Liver (tissue), 9 donors: ENCODE results near the gene FAM219A. TPM values are rescaled to one million over a fixed set of nuclear protein-coding genes. Genes with fewer than 3 reads are reported as not detected.

Experiments
- DNase-seq: peaks from one replicate; pipeline ENCODE4 v3.0.0-alpha.2; 2017; ENCODE audit warnings: low spot score
- H3K27ac ChIP-seq, 2 donors: one replicate each; pipeline ENCODE4 v1.7.0; 2013; ENCODE audit warnings: inconsistent platforms in 2 of 2, low read length in 2 of 2, control low read depth in 1 of 2, low read depth in 1 of 2, mild to moderate bottlenecking in 1 of 2
- H3K27me3 ChIP-seq, 4 donors: one replicate each; pipeline versions ENCODE4 v1.6.1 to v1.7.0; 2013; ENCODE audit warnings: low read length in 3 of 4, inconsistent platforms in 1 of 4, mild to moderate bottlenecking in 1 of 4, moderate library complexity in 1 of 4; ENCODE audit not compliant: control insufficient read depth in 4 of 4, insufficient read depth in 4 of 4
- H3K36me3 ChIP-seq, 4 donors: one replicate each; pipeline versions ENCODE4 v1.6.1 to v1.7.0; 2013; ENCODE audit warnings: low read length in 3 of 4, mild to moderate bottlenecking in 3 of 4, low read depth in 1 of 4, moderate library complexity in 1 of 4; ENCODE audit not compliant: control insufficient read depth in 4 of 4, insufficient read depth in 3 of 4
- H3K4me1 ChIP-seq, 4 donors: one replicate each; pipeline versions ENCODE4 v1.6.1 to v1.7.0; 2013; ENCODE audit warnings: low read length in 3 of 4, mild to moderate bottlenecking in 3 of 4, moderate library complexity in 1 of 4; ENCODE audit not compliant: control insufficient read depth in 4 of 4, insufficient read depth in 4 of 4
- H3K4me3 ChIP-seq, 3 donors: one replicate each; pipeline versions ENCODE4 v1.6.1 to v1.7.0; 2013; ENCODE audit warnings: low read length in 3 of 3, control low read depth in 1 of 3, low read depth in 1 of 3, mild to moderate bottlenecking in 1 of 3
- H3K9ac ChIP-seq, 2 donors: one replicate each; pipeline ENCODE4 v1.7.0; 2013; ENCODE audit warnings: low read length in 2 of 2, mild to moderate bottlenecking in 2 of 2, moderate library complexity in 2 of 2, control low read depth in 1 of 2, low read depth in 1 of 2
- H3K9me3 ChIP-seq, 4 donors: one replicate each; pipeline versions ENCODE4 v1.6.1 to v1.7.0; 2013; ENCODE audit warnings: low read length in 3 of 4; ENCODE audit not compliant: control insufficient read depth in 4 of 4
- EGR1 ChIP-seq, 2 donors: IDR thresholded peaks; 2 replicates each; pipeline ENCODE4 v1.6.1; 2016 to 2018; ENCODE audit warnings: antibody characterized with exemption in 2 of 2, low read depth in 2 of 2
- FOXA1 ChIP-seq: IDR thresholded peaks from 2 replicates; pipeline ENCODE4 v1.6.1; 2016; ENCODE audit warnings: antibody characterized with exemption
- FOXA2 ChIP-seq: IDR thresholded peaks from 2 replicates; pipeline ENCODE4 v1.6.1; 2016; ENCODE audit warnings: antibody characterized with exemption
- GABPA ChIP-seq, 2 donors: IDR thresholded peaks in 1 of 2; conservative IDR thresholded peaks in 1 of 2; 2 replicates each; pipeline ENCODE4 v1.6.1; 2016; ENCODE audit warnings: antibody characterized with exemption in 2 of 2, mild to moderate bottlenecking in 1 of 2, moderate library complexity in 1 of 2
- HNF4A ChIP-seq, 2 donors: conservative IDR thresholded peaks; 2 replicates each; pipeline ENCODE4 v1.6.1; 2016; ENCODE audit warnings: antibody characterized with exemption in 2 of 2, mild to moderate bottlenecking in 2 of 2
- HNF4G ChIP-seq: IDR thresholded peaks from 2 replicates; pipeline ENCODE4 v1.6.1; 2016; ENCODE audit warnings: antibody characterized with exemption
- JUND ChIP-seq, 2 donors: IDR thresholded peaks; 2 replicates each; pipeline ENCODE4 v1.6.1; 2016; ENCODE audit warnings: antibody characterized with exemption in 2 of 2
- MAX ChIP-seq: IDR thresholded peaks from 2 replicates; pipeline ENCODE4 v1.6.1; 2016; ENCODE audit warnings: antibody characterized with exemption
- NR2F2 ChIP-seq: IDR thresholded peaks from 2 replicates; pipeline ENCODE4 v1.6.1; 2016; ENCODE audit warnings: antibody characterized with exemption
- RAD21 ChIP-seq, 2 donors: IDR thresholded peaks; 2 replicates each; pipeline ENCODE4 v1.6.1; 2016; ENCODE audit warnings: antibody characterized with exemption in 2 of 2, mild to moderate bottlenecking in 2 of 2
- RXRA ChIP-seq, 2 donors: IDR thresholded peaks; 2 replicates each; pipeline ENCODE4 v1.6.1; 2017 to 2018; ENCODE audit warnings: antibody characterized with exemption in 2 of 2, mild to moderate bottlenecking in 1 of 2
- SP1 ChIP-seq: IDR thresholded peaks from 2 replicates; pipeline ENCODE4 v1.6.1; 2018; ENCODE audit warnings: antibody characterized with exemption, mild to moderate bottlenecking
- TAF1 ChIP-seq: conservative IDR thresholded peaks from 2 replicates; pipeline ENCODE4 v1.6.1; 2016; ENCODE audit warnings: antibody characterized with exemption, mild to moderate bottlenecking
- YY1 ChIP-seq: IDR thresholded peaks from 2 replicates; pipeline ENCODE4 v1.6.1; 2016; ENCODE audit warnings: antibody characterized with exemption, mild to moderate bottlenecking
- polyA plus RNA-seq, 2 donors: library from polyadenylated mRNA; stranded (reverse) in 1 of 2; unstranded in 1 of 2; fragments of 200-250 nt in 1 of 2; fragments of >200 nt in 1 of 2; fragmentation: Nextera tagmentation in 1 of 2; extraction: Ambion mirVana in 1 of 2; gene quantifications; one replicate each; pipeline versions ENCODE4 v1.2.1 to v1.2.3, GENCODE V29; 2013 to 2015
- total RNA-seq, 2 donors: library from RNA; depleted of rRNA; stranded (reverse); fragments of >200 nt; gene quantifications; one replicate each; pipeline ENCODE4 v1.2.3, GENCODE V29; 2014
- TF ChIP-seq, protein P1 (sequence below): IDR thresholded peaks from 2 replicates; pipeline ENCODE4 v1.6.1; 2016; ENCODE audit warnings: antibody characterized with exemption, mild to moderate bottlenecking
- TF ChIP-seq, protein P2 (sequence below): IDR thresholded peaks from 2 replicates; pipeline ENCODE4 v1.6.1; 2016; ENCODE audit warnings: antibody characterized with exemption
- TF ChIP-seq, protein P3 (sequence below): IDR thresholded peaks from 2 replicates; pipeline ENCODE4 v1.6.1; 2016; ENCODE audit warnings: antibody characterized with exemption
- TF ChIP-seq, protein P4 (sequence below): fragments of 150-350 bp; IDR thresholded peaks from 2 replicates; pipeline ENCODE4 v1.5.1; 2017; ENCODE audit warnings: improper control_type of control experiment, low read depth, low read length; ENCODE audit not compliant: missing input control
- donor health status: healthy.
- donor health status: healthy.
- donor health status: healthy.
- donor health status: healthy.
- donor health status: healthy.

FAM219A gene
- total and polyA plus RNA-seq, 4 donors, result 1.6 to 3.6 (median 2.4) TPM

DNA sequence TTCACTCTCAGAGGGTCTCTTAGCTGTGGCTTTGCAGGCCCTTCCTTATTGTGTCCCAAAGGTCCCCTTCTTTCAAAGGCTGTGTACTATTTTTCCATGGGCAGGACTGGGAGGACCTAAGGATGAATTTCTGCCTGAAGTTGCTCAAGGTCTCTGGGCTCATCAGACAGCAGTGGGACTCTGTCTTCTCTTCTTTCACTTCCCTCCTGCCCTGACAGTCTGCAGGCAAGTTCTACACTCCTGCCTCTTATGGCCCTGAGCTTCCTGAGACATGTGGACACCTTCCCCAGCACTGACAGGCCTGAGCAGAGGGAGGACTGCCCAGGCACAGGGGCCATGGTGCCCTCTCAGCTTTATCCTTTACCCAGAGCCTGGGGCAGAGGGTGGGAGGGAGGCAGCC is 49.6 kb upstream of the FAM219A start:
- Histone ChIP-seq H3K9me3 (no peaks in the 10 kb centered on the region), H3K27ac (no peak overlapping the region), H3K9ac (no peak overlapping the region), H3K36me3 (no peaks in the 10 kb centered on the region), H3K4me3 (no peak overlapping the region), H3K27me3 (no peaks in the 10 kb centered on the region), H3K4me1 (peaks cover 2 to 12% (median 10%) of the 10 kb centered on the region in 4 donors)
- no peak for DNase-seq
- TF ChIP-seq GABPA (IDR thresholded peaks at IDR 0.05 in 1 of 2, conservative IDR thresholded peaks at IDR 0.05 in 1 of 2), result no peak
- TF ChIP-seq FOXA1, result no peak
- TF ChIP-seq, protein P1, sequence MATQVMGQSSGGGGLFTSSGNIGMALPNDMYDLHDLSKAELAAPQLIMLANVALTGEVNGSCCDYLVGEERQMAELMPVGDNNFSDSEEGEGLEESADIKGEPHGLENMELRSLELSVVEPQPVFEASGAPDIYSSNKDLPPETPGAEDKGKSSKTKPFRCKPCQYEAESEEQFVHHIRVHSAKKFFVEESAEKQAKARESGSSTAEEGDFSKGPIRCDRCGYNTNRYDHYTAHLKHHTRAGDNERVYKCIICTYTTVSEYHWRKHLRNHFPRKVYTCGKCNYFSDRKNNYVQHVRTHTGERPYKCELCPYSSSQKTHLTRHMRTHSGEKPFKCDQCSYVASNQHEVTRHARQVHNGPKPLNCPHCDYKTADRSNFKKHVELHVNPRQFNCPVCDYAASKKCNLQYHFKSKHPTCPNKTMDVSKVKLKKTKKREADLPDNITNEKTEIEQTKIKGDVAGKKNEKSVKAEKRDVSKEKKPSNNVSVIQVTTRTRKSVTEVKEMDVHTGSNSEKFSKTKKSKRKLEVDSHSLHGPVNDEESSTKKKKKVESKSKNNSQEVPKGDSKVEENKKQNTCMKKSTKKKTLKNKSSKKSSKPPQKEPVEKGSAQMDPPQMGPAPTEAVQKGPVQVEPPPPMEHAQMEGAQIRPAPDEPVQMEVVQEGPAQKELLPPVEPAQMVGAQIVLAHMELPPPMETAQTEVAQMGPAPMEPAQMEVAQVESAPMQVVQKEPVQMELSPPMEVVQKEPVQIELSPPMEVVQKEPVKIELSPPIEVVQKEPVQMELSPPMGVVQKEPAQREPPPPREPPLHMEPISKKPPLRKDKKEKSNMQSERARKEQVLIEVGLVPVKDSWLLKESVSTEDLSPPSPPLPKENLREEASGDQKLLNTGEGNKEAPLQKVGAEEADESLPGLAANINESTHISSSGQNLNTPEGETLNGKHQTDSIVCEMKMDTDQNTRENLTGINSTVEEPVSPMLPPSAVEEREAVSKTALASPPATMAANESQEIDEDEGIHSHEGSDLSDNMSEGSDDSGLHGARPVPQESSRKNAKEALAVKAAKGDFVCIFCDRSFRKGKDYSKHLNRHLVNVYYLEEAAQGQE, result no peak
- TF ChIP-seq HNF4A (conservative IDR thresholded peaks at IDR 0.05), result no peak
- TF ChIP-seq, protein P2, sequence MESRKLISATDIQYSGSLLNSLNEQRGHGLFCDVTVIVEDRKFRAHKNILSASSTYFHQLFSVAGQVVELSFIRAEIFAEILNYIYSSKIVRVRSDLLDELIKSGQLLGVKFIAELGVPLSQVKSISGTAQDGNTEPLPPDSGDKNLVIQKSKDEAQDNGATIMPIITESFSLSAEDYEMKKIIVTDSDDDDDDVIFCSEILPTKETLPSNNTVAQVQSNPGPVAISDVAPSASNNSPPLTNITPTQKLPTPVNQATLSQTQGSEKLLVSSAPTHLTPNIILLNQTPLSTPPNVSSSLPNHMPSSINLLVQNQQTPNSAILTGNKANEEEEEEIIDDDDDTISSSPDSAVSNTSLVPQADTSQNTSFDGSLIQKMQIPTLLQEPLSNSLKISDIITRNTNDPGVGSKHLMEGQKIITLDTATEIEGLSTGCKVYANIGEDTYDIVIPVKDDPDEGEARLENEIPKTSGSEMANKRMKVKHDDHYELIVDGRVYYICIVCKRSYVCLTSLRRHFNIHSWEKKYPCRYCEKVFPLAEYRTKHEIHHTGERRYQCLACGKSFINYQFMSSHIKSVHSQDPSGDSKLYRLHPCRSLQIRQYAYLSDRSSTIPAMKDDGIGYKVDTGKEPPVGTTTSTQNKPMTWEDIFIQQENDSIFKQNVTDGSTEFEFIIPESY, result no peak
- TF ChIP-seq TAF1, result no peak
- TF ChIP-seq RXRA (IDR thresholded peaks at IDR 0.05), result no peak
- TF ChIP-seq RAD21 (IDR thresholded peaks at IDR 0.05), result no peak
- no peak for TF ChIP-seq JUND (IDR thresholded peaks at IDR 0.05)
- TF ChIP-seq HNF4G, result no peak
- no peak for TF ChIP-seq MAX
- TF ChIP-seq, protein P3, sequence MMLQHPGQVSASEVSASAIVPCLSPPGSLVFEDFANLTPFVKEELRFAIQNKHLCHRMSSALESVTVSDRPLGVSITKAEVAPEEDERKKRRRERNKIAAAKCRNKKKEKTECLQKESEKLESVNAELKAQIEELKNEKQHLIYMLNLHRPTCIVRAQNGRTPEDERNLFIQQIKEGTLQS, result no peak
- TF ChIP-seq FOXA2, result no peak
- TF ChIP-seq EGR1 (IDR thresholded peaks at IDR 0.05; ENCODE audit: low read depth in 2 of 2), result no peak
- TF ChIP-seq, protein P4, sequence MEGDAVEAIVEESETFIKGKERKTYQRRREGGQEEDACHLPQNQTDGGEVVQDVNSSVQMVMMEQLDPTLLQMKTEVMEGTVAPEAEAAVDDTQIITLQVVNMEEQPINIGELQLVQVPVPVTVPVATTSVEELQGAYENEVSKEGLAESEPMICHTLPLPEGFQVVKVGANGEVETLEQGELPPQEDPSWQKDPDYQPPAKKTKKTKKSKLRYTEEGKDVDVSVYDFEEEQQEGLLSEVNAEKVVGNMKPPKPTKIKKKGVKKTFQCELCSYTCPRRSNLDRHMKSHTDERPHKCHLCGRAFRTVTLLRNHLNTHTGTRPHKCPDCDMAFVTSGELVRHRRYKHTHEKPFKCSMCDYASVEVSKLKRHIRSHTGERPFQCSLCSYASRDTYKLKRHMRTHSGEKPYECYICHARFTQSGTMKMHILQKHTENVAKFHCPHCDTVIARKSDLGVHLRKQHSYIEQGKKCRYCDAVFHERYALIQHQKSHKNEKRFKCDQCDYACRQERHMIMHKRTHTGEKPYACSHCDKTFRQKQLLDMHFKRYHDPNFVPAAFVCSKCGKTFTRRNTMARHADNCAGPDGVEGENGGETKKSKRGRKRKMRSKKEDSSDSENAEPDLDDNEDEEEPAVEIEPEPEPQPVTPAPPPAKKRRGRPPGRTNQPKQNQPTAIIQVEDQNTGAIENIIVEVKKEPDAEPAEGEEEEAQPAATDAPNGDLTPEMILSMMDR, result no peak
- TF ChIP-seq SP1, result no peak
- no peak for TF ChIP-seq NR2F2
- TF ChIP-seq YY1, result no peak
